Measurements from ENCODE around the gene TSHZ2. TPM values are rescaled to one million over a fixed set of nuclear protein-coding genes. Genes with fewer than 3 reads are reported as not detected.
"Not testable (repeated sequence)": the region's sequence is repeated elsewhere in the genome, so short reads cannot be mapped to it uniquely, and the experiment has no call there.

TSHZ2 gene
- total RNA-seq, 1 donor from 2014 or later = 30.4 TPM

DNA sequence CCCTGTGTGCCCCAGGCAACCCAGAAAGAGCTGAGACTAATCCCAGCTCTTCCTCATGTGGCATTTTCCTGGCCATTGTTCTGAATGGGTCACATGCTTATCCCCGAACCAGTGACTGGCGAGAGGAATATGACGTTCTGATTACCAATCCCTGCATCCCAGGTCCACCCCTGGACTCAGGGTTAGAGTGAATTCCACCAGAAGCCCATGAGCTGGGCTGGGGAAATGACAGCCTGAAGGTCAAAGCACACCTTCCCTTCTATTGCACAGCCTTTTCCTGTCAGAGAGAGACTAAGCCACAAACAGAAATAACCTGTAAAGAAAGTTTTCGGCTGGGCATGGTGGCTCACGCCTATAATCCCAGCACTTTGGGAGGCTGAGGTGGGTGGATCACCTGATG is 550.5 kb downstream of the TSHZ2 start:
- Histone ChIP-seq H3K4me3 (no peak overlapping the region), H3K27ac (no peak overlapping the region), H3K27me3 (no peaks in the 10 kb centered on the region), H3K4me1 (no peaks in the 10 kb centered on the region), H3K36me3 (no peaks in the 10 kb centered on the region), H3K9me3 (no peaks in the 10 kb centered on the region)
- intact Hi-C loops (cut with DNase I) = no loop called here
- no peak for DNase-seq (ENCODE audit: extremely low spot score in 2 of 2)
- TF ChIP-seq CTCF (IDR thresholded peaks at IDR 0.05) = no peak
- TF ChIP-seq POLR2A (IDR thresholded peaks at IDR 0.05) = no peak
- no peak for TF ChIP-seq POLR2AphosphoS5 (IDR thresholded peaks at IDR 0.05; ENCODE audit: insufficient read depth in 1 of 2, low read depth in 1 of 2)

GRCh38 chr20:53523615-53524014 is 551.5 kb downstream of the TSHZ2 start:
- H3K4me1 ChIP-seq; H3K9me3 ChIP-seq; DNase-seq (ENCODE audit: extremely low spot score in 2 of 2); H3K27ac ChIP-seq; H3K36me3 ChIP-seq; H3K4me3 ChIP-seq; H3K27me3 ChIP-seq; intact Hi-C loops (cut with DNase I): not testable (repeated sequence)

GRCh38 chr20:53524589-53525312 is 552.6 kb downstream of the TSHZ2 start:
- intact Hi-C loops (cut with DNase I) = no loop called here

GRCh38 chr20:53527196-53527595 is 555.0 kb downstream of the TSHZ2 start:
- Histone ChIP-seq H3K27me3 (no peaks in the 10 kb centered on the region), H3K4me1 (no peaks in the 10 kb centered on the region), H3K27ac (no peak overlapping the region), H3K36me3 (no peaks in the 10 kb centered on the region), H3K4me3 (no peak overlapping the region), H3K9me3 (no peaks in the 10 kb centered on the region)
- no peak for DNase-seq (ENCODE audit: extremely low spot score in 2 of 2)
- intact Hi-C loops (cut with DNase I) = no loop called here
- no peak for TF ChIP-seq CTCF (IDR thresholded peaks at IDR 0.05)
- no peak for TF ChIP-seq POLR2A (IDR thresholded peaks at IDR 0.05)
- no peak for TF ChIP-seq POLR2AphosphoS5 (IDR thresholded peaks at IDR 0.05; ENCODE audit: insufficient read depth in 1 of 2, low read depth in 1 of 2)

More at GRCh38 chr20:53524589-53525312, 552.6 kb downstream of the TSHZ2 start:
- Histone ChIP-seq H3K27me3 (no peaks in the 10 kb centered on the region), H3K27ac (no peak overlapping the region), H3K4me1 (no peaks in the 10 kb centered on the region), H3K36me3 (no peaks in the 10 kb centered on the region), H3K4me3 (no peak overlapping the region), H3K9me3 (no peaks in the 10 kb centered on the region)
- DNase-seq (ENCODE audit: extremely low spot score in 2 of 2) = no peak
- TF ChIP-seq POLR2A (IDR thresholded peaks at IDR 0.05) = no peak
- no peak for TF ChIP-seq CTCF (IDR thresholded peaks at IDR 0.05)
- no peak for TF ChIP-seq POLR2AphosphoS5 (IDR thresholded peaks at IDR 0.05; ENCODE audit: insufficient read depth in 1 of 2, low read depth in 1 of 2)

DNA sequence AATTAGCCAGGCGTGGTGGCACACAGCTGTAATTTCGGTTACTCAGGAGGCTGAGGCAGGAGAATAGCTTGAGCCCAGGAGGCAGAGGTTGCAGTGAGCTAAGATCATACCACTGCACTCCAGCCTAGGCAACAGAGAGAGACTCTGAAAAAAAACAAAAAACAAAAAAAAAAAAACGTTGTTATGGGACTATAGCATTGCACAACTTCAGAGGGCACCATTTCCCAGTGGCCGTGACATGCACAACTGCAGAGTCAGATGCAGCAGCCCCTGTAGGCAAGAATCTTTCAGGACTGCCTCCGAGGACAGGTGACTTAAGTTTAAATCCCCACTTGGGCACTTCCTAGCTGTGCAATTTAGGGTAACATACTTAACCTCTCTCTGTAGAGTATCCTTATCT is 557.5 kb downstream of the TSHZ2 start:
- no peaks in the 10 kb centered on the region for H3K9me3 ChIP-seq
- intact Hi-C loops (cut with DNase I) = no loop called here
- H3K27ac ChIP-seq = no peak overlapping the region
- TF ChIP-seq POLR2A (IDR thresholded peaks at IDR 0.05) (no peak), POLR2AphosphoS5 (IDR thresholded peaks at IDR 0.05; ENCODE audit: insufficient read depth in 1 of 2, low read depth in 1 of 2) (no peak), CTCF (IDR thresholded peaks at IDR 0.05) (no peak)
- H3K36me3 ChIP-seq = no peaks in the 10 kb centered on the region
- H3K4me3 ChIP-seq = no peak overlapping the region
- no peak for DNase-seq (ENCODE audit: extremely low spot score in 2 of 2)
- H3K27me3 ChIP-seq = no peaks in the 10 kb centered on the region
- H3K4me1 ChIP-seq = no peaks in the 10 kb centered on the region

Measured in vagina (tissue), 2 donors.